ENCODE results near the gene SPRYD3. TPM values are rescaled to one million over a fixed set of nuclear protein-coding genes. Genes with fewer than 3 reads are reported as not detected.
"Not testable (repeated sequence)": the region's sequence is repeated elsewhere in the genome, so short reads cannot be mapped to it uniquely, and the experiment has no call there.

SPRYD3 gene
- 35.7 TPM for polyA plus RNA-seq (2013, experiment 1 of 2; ENCODE audit: insufficient read length)
- 33.7 TPM for polyA plus RNA-seq (2013, experiment 2 of 2; ENCODE audit: insufficient read length)

- peak; percentile 98 for DNase-seq
Observed at GRCh38 chr12:53079226-53080117, at the start of gene SPRYD3. Gene SPRYD3, minus strand, starts transcription at chr12:53079390. Its CDS starts 57 bp downstream, at chr12:53079333.

GRCh38 chr12:53127169-53127568 lies 48.0 kb upstream of the SPRYD3 start:
- DNase-seq: no peak

- DNase-seq: no peak
Observed at GRCh38 chr12:53124352-53124723, 45.1 kb upstream of the SPRYD3 start.

DNA sequence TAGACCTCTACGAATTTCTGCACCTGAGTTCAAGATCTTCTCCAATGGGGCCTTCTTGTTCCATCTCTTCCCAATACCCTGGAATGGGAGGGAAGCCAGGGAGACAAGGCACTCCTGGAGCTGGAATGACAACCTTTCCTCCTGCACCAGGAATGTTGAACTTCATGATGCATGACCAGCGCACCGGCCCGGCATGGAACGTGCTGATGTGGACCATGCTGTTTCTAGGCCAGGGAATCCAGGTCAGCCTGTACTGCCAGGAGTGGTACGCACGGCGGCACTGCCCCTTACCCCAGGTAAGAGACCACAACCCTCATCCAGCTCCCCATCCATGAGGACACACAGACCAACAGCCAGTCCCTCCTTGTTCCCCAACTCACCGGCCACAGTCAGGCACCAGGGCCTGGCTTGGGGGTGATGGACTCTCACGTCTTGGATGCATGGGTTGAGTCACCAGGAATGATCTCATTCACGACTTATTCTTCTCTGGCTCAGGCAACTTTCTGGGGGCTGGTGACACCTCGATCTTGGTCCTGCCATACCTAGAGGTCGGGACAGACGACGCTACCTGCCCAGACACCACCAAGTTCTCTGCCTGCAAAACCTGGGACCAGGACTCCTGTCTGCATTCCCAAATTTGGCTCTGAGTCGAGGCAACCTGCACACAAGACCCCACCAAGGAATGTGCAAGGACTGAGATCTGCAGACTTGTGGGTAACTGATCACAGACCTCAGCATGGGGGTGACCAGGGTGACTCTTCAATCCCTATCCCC lies 44.6 kb upstream of the SPRYD3 start:
- peak; percentile 45 for DNase-seq

DNA sequence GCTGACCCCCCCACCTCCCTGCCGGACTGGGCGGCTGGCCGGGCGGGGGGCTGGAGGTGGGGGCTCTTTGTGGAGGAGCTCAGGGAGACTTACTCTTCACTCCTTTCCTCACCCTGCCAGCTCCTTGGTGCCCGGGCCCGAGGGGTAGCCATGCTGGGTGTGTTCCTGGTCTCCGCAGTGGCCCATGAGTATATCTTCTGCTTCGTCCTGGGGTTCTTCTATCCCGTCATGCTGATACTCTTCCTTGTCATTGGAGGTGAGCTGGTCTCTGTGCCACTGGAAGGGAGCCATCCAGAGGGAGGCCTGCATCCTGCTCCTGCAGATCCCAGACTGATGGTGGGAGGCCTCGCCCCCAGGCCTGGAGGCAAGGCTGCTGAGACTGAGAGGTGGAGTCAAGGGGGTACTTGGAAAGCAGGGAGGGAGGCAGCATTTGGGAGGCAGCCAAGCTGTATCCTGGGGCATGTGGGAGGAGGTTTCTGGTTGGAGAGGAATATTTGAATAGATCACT lies 43.8 kb upstream of the SPRYD3 start:
- DNase-seq: peak; percentile 60

DNA sequence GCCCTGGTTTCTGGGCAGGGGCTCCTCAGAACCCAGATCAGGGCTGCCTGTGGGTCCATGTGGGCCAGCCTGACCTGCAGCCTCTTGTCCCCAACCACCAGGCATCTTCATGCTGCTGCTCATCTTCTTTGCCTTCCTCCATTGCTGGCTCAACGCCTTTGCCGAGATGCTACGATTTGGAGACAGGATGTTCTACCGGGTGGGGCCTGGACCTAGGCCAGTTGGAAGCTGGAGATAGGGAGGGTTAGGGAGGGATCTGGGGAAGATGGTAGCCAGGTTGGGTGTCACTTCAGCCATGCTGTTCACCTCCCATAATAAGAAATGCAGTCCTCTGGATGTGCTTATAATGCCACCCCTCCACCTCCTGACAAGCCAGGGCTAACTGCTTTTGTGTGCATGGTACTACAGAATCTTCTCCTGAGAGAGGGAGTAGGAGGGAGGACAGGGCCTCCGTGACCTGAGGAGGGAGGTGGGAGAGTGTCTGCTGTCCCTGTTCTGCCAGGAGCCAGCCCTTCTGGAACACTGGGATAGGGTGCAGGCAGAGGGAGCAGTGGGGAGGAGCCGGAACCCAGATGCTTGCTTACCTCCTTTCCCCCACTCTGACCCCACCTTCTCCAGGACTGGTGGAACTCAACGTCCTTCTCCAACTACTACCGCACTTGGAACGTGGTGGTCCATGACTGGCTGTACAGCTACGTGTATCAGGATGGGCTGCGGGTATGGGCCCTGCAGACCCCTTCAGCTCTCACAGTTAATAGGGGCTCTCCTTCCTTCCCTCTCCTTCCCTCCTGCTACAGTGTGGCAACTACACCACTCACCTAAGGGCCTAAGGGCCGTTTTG lies 41.7 kb upstream of the SPRYD3 start:
- DNase-seq: no peak

DNA sequence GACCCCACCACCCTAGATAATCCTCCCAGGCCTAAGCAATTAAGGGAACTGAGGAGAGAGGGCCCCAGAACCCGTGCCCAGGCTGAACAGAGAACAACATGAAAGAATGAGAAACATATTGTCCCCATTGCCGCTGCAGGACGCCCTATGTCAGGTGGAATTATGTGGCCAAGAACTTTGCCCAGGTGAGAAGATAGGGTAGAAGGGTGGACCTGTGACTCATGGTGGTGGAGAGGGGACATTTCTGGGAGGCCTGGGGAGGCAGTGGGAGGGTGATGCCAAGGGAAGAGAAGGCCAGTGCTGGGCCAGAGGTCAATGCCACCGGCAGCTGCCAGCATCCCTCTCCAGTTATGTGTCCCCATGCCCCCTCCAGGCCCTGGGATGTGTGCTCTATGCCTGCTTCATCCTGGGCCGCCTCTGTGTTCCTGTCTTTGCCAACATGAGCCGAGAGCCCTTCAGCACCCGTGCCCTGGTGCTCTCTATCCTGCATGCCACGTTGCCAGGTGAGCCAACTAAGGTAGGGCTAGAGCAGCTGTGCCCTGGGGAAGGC lies 39.6 kb upstream of the SPRYD3 start:
- no peak for DNase-seq

DNA sequence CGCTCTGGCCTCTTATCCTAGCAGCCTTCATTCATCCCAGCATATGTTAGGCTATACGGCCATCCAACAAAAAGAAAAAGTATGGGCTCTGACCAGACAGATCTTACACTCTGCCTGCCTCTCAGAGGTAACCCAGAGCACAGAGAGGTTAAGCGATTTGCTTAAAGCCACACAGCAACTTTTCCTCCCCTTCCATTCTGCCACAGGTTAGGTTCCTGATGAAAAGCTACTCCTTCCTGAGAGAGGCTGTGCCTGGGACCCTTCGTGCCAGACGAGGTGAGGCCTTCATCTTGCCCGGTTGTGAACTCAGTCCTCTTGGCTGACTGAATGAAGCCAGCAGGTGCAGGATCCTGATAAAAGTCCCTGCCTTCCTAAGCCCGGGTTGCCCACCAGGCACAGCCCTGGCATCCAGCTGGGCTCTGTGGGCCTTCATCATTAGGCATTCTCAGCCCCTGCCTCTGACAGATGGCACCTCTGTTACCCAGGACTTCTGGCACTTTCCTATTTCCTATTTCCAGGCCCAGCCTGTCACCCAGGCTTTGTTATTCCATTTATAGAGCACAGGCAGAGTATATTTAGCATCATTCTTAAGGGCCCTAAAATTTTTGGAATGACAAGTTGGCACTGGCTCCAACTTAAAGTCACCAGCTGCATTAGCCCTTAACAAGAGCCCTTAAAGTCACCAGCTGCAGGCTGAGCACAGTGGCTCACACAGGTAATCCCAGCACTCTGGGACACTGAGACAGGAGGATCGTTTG lies 36.9 kb upstream of the SPRYD3 start:
- no peak for DNase-seq

DNA sequence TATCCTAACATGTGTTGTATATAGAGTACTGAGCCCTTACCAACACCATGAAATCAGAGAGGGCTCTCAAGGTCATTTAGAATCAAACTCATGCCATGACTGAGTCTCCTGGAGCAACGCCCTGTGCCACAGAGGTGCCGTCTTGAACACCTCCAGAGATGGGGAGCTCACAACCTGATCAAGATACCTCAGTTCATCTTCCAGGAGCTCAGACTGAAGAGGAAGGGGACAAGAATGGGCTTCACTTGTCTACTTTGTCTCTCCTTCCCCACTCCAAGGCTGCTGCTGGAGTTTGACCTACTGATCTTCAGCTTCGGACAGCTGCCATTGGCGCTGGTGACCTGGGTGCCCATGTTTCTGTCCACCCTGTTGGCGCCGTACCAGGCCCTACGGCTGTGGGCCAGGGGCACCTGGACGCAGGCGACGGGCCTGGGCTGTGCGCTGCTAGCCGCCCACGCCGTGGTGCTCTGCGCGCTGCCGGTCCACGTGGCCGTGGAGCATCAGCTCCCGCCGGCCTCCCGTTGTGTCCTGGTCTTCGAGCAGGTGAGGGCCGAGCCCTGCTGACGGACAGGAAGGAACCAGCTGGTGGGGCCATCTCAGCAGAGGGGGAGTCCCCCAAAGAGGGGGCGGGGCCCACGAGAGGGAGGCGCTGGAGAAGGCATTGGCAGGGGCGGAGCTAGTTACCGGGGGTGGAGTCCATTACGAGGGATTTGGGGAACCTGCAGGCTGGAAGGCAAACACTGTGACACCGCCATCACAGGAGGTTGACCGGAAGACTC lies 36.1 kb upstream of the SPRYD3 start:
- DNase-seq: no peak

GRCh38 chr12:53113951-53114350 lies 34.8 kb upstream of the SPRYD3 start:
- DNase-seq: no peak

DNA sequence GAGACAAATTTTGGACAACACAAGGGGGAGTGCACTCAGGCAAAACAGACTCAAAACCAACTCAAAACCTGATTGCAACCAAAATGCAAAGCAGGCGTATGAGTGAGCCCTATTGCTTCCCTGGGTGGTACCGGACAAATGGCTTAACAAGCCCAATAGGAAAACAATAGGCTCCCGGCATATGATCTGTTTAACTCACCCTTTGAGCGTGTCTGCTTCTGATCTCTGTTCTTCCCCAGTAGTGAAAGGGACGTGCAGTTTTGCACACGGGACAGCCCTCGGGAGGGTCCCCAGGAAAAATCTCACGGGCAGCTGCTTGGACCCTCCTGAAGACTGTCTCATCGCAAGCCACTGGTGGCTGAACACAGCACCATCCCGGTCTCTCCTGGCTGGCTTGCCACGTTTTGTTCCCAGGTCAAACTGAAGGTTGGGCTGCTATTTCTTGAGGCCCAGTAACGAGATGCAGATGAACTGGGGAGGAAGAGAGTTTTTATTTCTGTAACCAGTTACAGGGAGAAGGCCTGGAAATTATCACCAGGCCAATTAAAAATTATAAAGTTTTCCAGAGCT lies 34.0 kb upstream of the SPRYD3 start:
- DNase-seq: no peak

GRCh38 chr12:53112431-53112830 lies 33.2 kb upstream of the SPRYD3 start:
- DNase-seq: not testable (repeated sequence)

DNA sequence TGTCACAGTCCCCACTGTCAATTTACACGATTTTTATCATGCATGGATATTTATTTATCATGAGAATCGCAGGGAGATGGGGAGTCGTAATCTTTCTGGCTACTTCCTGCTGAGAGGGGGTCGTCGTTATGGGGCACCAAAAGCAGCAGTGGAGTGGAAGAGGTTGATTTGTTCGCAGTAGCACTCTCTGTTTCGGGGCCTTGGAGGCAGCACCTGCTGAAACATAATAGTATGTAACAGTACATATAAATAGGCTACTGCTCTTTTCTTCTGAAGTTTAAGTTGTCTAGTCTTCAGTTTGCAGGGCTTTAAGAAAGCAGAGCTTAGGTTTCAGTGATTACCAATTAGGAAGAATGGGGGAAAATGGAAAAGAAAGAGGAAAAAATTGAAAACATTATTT lies 27.9 kb upstream of the SPRYD3 start:
- DNase-seq: no peak

DNA sequence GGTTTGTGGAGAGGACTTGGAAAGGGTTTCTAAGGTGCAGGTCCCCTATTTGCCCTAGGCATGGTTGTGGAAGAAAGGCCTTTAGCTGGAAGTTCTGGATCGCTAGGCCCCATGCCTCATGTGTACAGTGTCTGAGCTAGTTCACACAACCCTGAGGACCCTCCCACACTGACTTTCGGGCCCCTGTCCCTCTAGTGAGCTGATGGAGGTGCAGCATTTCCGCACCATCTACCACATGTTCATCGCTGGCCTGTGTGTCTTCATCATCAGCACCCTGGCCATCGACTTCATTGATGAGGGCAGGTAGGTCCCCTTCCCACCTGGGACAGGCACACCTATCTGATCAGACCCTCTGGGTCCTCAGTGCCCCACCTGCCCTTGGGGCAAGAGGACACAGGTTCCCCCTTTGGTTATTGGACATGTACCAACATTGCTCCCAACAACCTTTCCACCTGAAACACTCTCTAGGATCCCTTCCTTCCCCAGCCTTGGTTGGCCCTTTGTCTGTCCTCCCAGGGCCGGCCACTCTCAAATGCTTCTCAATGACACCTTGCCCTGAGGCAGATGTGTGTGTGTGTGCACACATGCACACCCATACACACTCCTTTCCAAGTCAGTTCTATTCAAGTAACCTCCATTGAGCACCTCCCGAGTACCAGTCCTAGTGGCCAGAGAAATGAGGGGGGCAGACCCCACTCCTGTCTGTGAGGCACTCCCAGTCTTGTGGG lies 26.7 kb upstream of the SPRYD3 start:
- DNase-seq: no peak

- DNase-seq: no peak
Observed at GRCh38 chr12:53105256-53105655, 26.1 kb upstream of the SPRYD3 start.

- no peak for DNase-seq
Observed at GRCh38 chr12:53103860-53104305, 24.7 kb upstream of the SPRYD3 start.

DNA sequence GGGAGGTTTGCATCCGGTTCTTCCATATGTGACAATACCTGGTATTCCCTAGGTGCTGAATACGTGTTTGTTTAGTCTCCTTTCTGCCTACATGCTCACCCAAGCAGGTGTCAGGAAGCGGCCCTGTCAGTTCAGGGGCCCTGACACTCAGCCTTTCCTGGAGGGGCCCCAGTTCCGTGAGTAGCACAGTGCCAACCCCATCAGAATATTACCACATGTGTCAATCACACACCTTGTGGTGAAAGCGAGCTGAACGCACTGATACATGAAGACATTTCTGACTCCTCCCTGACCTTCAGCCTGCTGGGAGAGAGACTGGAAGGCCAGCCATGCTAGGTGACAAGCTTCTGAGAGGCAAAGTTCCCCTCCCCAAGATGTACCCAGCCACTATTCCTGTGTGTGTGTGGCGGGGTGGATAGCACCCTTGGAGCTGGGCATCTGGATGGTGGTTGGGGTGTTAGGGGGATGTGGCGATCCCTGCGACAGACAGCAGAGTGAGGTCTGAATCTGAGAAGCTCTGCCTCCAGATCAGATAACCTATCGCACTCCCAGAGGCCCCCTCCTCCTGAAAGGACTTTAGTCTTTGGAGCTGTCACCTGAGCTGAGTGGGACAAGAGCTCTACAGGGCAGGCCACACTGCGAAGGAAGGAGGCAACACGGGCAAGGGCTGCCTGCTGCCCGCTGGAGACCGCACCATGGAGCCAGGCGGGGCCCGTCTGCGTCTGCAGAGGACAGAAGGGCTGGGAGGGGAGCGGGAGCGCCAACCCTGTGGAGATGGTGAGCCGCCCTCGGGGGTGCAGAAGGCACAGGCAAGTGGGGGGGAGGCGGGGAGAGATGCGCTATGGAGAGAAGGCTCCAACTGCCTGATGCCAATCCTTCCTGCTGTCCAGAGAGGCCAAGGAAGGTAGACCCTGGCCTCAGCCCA lies 24.0 kb upstream of the SPRYD3 start, which contains the start of gene SOAT2:
Gene SOAT2 (plus strand): TSS at position 604 of the 925 bp plus-strand sequence. CDS start 92 bp downstream, at position 696.
- no peak for DNase-seq

All from fibroblast of skin of scalp (primary cell).